Kidney capillary endothelial cell (primary cell): ENCODE results near the gene COX4I2.
"Not testable (repeated sequence)": the region's sequence is repeated elsewhere in the genome, so short reads cannot be mapped to it uniquely, and the experiment has no call there.

Experiments
- DNase-seq: peaks from one replicate; pipeline ENCODE4 v3.0.0-alpha.2; 2018; ENCODE audit warnings: low spot score

The COX4I2 gene

GRCh38 chr20:31637660-31638059 lies at the start of gene COX4I2:
Gene COX4I2 (plus strand): TSS chr20:31637912. CDS start chr20:31639018, 1,106 bp downstream.
- DNase-seq, result no peak

GRCh38 chr20:31590717-31591225 lies 46.9 kb upstream of the COX4I2 start:
- DNase-seq, result no peak

GRCh38 chr20:31593221-31594001 lies 44.3 kb upstream of the COX4I2 start:
- no peak for DNase-seq

GRCh38 chr20:31594002-31594557 lies 43.6 kb upstream of the COX4I2 start:
- DNase-seq, result no peak

GRCh38 chr20:31594558-31595379 lies 42.9 kb upstream of the COX4I2 start:
- DNase-seq, result peak; percentile 83

- DNase-seq, result no peak
Observed at GRCh38 chr20:31595380-31595653, 42.4 kb upstream of the COX4I2 start.

GRCh38 chr20:31595654-31596411 lies 41.9 kb upstream of the COX4I2 start:
- DNase-seq, result peak; percentile 83

- not testable (repeated sequence) for DNase-seq
Observed at GRCh38 chr20:31596412-31596715, 41.3 kb upstream of the COX4I2 start.

- DNase-seq, result no peak
Observed at GRCh38 chr20:31596831-31597480, 40.8 kb upstream of the COX4I2 start.

- no peak for DNase-seq
Observed at GRCh38 chr20:31597481-31597855, 40.2 kb upstream of the COX4I2 start.

GRCh38 chr20:31602431-31602778 lies 35.3 kb upstream of the COX4I2 start:
- no peak for DNase-seq

GRCh38 chr20:31602779-31603441 lies 34.8 kb upstream of the COX4I2 start:
- DNase-seq, result peak; percentile 48

- peak; percentile 95 for DNase-seq
Observed at GRCh38 chr20:31603822-31604566, 33.7 kb upstream of the COX4I2 start.

GRCh38 chr20:31604567-31605030 lies 33.1 kb upstream of the COX4I2 start:
- peak; percentile 51 for DNase-seq

GRCh38 chr20:31605031-31605901 lies 32.4 kb upstream of the COX4I2 start, which contains the start of gene ID1:
Gene ID1 (plus strand): TSS chr20:31605289. CDS start chr20:31605388, 99 bp downstream.
- DNase-seq, result peak; percentile 90

GRCh38 chr20:31605902-31606803 lies 31.6 kb upstream of the COX4I2 start:
- no peak for DNase-seq

GRCh38 chr20:31606804-31607639 lies 30.7 kb upstream of the COX4I2 start:
- DNase-seq, result peak; percentile 92
